ENCODE measurements around the gene WIF1. TPM values are rescaled to one million over a fixed set of nuclear protein-coding genes. Genes with fewer than 3 reads are reported as not detected.
A peak's percentile ranks its signal among the peaks of the same experiment; 100 is the strongest.

Gene WIF1
- total RNA-seq, 1 experiment from 2014 or later: not detected

GRCh38 chr12:65168681-65169319 lies 47.7 kb upstream of the WIF1 start:
- Mint-ChIP-seq H3K4me1 (ENCODE audit: low read depth, unreplicated experiment) (peaks cover 10% of the 10 kb centered on the region), H3K27me3 (ENCODE audit: unreplicated experiment) (no peaks in the 10 kb centered on the region), H3K9me3 (ENCODE audit: low read depth, unreplicated experiment) (no peaks in the 10 kb centered on the region), H3K4me3 (ENCODE audit: low read depth, unreplicated experiment) (peak overlapping the region; percentile 91), H3K27ac (ENCODE audit: unreplicated experiment) (peak overlapping the region; percentile 98), H3K36me3 (ENCODE audit: insufficient read depth, unreplicated experiment) (peaks cover 29% of the 10 kb centered on the region)
- CTCF ChIA-PET: interaction anchor here (0.6 to 1.5 kb wide), 7 partner anchors 9 to 730 kb away, joined by 3 to 8 read pairs (median 3); no protein-coding TSS in a partner anchor
- BruUV-seq (replicated peaks): TSS peak; percentile 94
- DNase-seq: no peak
- TF ChIP-seq CTCF (IDR thresholded peaks at IDR 0.05; ENCODE audit: unreplicated experiment): no peak
- intact Hi-C loops (cut with micrococcal nuclease; ENCODE audit: unreplicated experiment): loop anchor here (1.0 kb wide), 1 partner anchor 64 kb away; no protein-coding TSS in a partner anchor

GRCh38 chr12:65164774-65165173 lies 43.7 kb upstream of the WIF1 start:
- intact Hi-C loops (cut with micrococcal nuclease; ENCODE audit: unreplicated experiment): no loop called here
- no peak for DNase-seq
- H3K9me3 Mint-ChIP-seq (ENCODE audit: low read depth, unreplicated experiment): no peaks in the 10 kb centered on the region
- no peak for TF ChIP-seq CTCF (IDR thresholded peaks at IDR 0.05; ENCODE audit: unreplicated experiment)
- BruUV-seq (replicated peaks): no TSS peak
- peaks cover 9% of the 10 kb centered on the region for H3K27me3 Mint-ChIP-seq (ENCODE audit: unreplicated experiment)
- CTCF ChIA-PET: no interaction called here
- no peak overlapping the region for H3K27ac Mint-ChIP-seq (ENCODE audit: unreplicated experiment)
- H3K4me3 Mint-ChIP-seq (ENCODE audit: low read depth, unreplicated experiment): no peak overlapping the region
- peaks cover 11% of the 10 kb centered on the region for H3K36me3 Mint-ChIP-seq (ENCODE audit: insufficient read depth, unreplicated experiment)
- H3K4me1 Mint-ChIP-seq (ENCODE audit: low read depth, unreplicated experiment): no peaks in the 10 kb centered on the region

- H3K27me3 Mint-ChIP-seq (ENCODE audit: unreplicated experiment): peaks cover 11% of the 10 kb centered on the region
- H3K4me3 Mint-ChIP-seq (ENCODE audit: low read depth, unreplicated experiment): no peak overlapping the region
- no TSS peak for BruUV-seq (replicated peaks)
- DNase-seq: no peak
- intact Hi-C loops (cut with micrococcal nuclease; ENCODE audit: unreplicated experiment): no loop called here
- no peak overlapping the region for H3K27ac Mint-ChIP-seq (ENCODE audit: unreplicated experiment)
- no peaks in the 10 kb centered on the region for H3K4me1 Mint-ChIP-seq (ENCODE audit: low read depth, unreplicated experiment)
- H3K9me3 Mint-ChIP-seq (ENCODE audit: low read depth, unreplicated experiment): no peaks in the 10 kb centered on the region
- TF ChIP-seq CTCF (IDR thresholded peaks at IDR 0.05; ENCODE audit: unreplicated experiment): no peak
- peaks cover 6% of the 10 kb centered on the region for H3K36me3 Mint-ChIP-seq (ENCODE audit: insufficient read depth, unreplicated experiment)
- CTCF ChIA-PET: no interaction called here
Measured at GRCh38 chr12:65164244-65164643, 43.1 kb upstream of the WIF1 start.

GRCh38 chr12:65162609-65163008 lies 41.5 kb upstream of the WIF1 start:
- H3K27ac Mint-ChIP-seq (ENCODE audit: unreplicated experiment): no peak overlapping the region
- CTCF ChIA-PET: no interaction called here
- no peak for DNase-seq
- H3K27me3 Mint-ChIP-seq (ENCODE audit: unreplicated experiment): peaks cover 11% of the 10 kb centered on the region
- no TSS peak for BruUV-seq (replicated peaks)
- no peak for TF ChIP-seq CTCF (IDR thresholded peaks at IDR 0.05; ENCODE audit: unreplicated experiment)
- no peaks in the 10 kb centered on the region for H3K36me3 Mint-ChIP-seq (ENCODE audit: insufficient read depth, unreplicated experiment)
- no peaks in the 10 kb centered on the region for H3K9me3 Mint-ChIP-seq (ENCODE audit: low read depth, unreplicated experiment)
- intact Hi-C loops (cut with micrococcal nuclease; ENCODE audit: unreplicated experiment): no loop called here
- H3K4me1 Mint-ChIP-seq (ENCODE audit: low read depth, unreplicated experiment): no peaks in the 10 kb centered on the region
- H3K4me3 Mint-ChIP-seq (ENCODE audit: low read depth, unreplicated experiment): no peak overlapping the region
